GM23338 (cell line): Measurements from ENCODE around the gene SMYD3.

Experiments used
- CREB1 ChIP-seq: fragments of 250-450 bp; sonication (Bioruptor Pico); IDR thresholded peaks from 2 replicates; pipeline ENCODE4 v1.5.0; 2020; ENCODE audit warnings: low read depth, mild to moderate bottlenecking, moderate library complexity
- EZH2 ChIP-seq: fragments of 200-600 bp; sonication (generic); IDR thresholded peaks from one replicate; pipeline ENCODE4 v1.8.0; 2017; ENCODE audit warnings: antibody characterized with exemption, mild to moderate bottlenecking, low read depth; ENCODE audit not compliant: unreplicated experiment
- EZH2phosphoT487 ChIP-seq: fragments of 200-600 bp; sonication (generic); IDR thresholded peaks from one replicate; pipeline ENCODE4 v1.8.1; 2018; ENCODE audit warnings: antibody characterized with exemption; ENCODE audit not compliant: unreplicated experiment
- POLR2AphosphoS5 ChIP-seq: IDR thresholded peaks from 2 replicates; pipeline ENCODE4 v1.6.1; 2016; ENCODE audit warnings: antibody characterized with exemption, low read depth
- TF ChIP-seq, protein P1 (sequence below), 2 experiments: fragments of 200-600 bp in 1 of 2; sonication (generic) in 1 of 2; conservative IDR thresholded peaks; 2 replicates each; pipeline versions ENCODE4 v1.5.1 to v1.6.1; 2016 to 2017; ENCODE audit warnings: antibody characterized with exemption in 2 of 2, low read depth in 2 of 2, mild to moderate bottlenecking in 2 of 2, moderate library complexity in 1 of 2
- TF ChIP-seq, protein P2 (sequence below): IDR thresholded peaks from one replicate; pipeline ENCODE4 v1.6.1; 2018; ENCODE audit warnings: antibody characterized with exemption; ENCODE audit not compliant: unreplicated experiment

DNA sequence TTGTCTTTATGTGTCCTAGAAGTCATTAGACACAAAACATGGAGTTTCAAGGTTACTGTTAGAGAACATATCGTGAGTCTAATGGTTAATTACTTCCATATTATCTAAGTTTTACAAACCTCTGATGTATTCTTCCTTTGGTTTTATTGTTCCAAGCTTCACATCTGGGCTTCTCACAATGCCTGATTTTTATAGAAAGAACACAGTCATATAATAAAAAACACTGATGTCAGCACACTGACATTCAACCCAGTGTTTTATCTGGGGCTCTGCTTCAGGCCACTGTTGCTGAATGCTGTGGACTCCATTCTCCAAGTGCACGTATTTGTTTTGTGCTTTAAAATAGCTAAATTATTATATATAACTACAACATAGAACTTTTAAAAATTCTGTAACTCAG lies 232.9 kb downstream of the SMYD3 start:
- TF ChIP-seq, protein P1, sequence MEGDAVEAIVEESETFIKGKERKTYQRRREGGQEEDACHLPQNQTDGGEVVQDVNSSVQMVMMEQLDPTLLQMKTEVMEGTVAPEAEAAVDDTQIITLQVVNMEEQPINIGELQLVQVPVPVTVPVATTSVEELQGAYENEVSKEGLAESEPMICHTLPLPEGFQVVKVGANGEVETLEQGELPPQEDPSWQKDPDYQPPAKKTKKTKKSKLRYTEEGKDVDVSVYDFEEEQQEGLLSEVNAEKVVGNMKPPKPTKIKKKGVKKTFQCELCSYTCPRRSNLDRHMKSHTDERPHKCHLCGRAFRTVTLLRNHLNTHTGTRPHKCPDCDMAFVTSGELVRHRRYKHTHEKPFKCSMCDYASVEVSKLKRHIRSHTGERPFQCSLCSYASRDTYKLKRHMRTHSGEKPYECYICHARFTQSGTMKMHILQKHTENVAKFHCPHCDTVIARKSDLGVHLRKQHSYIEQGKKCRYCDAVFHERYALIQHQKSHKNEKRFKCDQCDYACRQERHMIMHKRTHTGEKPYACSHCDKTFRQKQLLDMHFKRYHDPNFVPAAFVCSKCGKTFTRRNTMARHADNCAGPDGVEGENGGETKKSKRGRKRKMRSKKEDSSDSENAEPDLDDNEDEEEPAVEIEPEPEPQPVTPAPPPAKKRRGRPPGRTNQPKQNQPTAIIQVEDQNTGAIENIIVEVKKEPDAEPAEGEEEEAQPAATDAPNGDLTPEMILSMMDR (conservative IDR thresholded peaks at IDR 0.05; ENCODE audit: low read depth in 2 of 2): no peak
- TF ChIP-seq, protein P2, sequence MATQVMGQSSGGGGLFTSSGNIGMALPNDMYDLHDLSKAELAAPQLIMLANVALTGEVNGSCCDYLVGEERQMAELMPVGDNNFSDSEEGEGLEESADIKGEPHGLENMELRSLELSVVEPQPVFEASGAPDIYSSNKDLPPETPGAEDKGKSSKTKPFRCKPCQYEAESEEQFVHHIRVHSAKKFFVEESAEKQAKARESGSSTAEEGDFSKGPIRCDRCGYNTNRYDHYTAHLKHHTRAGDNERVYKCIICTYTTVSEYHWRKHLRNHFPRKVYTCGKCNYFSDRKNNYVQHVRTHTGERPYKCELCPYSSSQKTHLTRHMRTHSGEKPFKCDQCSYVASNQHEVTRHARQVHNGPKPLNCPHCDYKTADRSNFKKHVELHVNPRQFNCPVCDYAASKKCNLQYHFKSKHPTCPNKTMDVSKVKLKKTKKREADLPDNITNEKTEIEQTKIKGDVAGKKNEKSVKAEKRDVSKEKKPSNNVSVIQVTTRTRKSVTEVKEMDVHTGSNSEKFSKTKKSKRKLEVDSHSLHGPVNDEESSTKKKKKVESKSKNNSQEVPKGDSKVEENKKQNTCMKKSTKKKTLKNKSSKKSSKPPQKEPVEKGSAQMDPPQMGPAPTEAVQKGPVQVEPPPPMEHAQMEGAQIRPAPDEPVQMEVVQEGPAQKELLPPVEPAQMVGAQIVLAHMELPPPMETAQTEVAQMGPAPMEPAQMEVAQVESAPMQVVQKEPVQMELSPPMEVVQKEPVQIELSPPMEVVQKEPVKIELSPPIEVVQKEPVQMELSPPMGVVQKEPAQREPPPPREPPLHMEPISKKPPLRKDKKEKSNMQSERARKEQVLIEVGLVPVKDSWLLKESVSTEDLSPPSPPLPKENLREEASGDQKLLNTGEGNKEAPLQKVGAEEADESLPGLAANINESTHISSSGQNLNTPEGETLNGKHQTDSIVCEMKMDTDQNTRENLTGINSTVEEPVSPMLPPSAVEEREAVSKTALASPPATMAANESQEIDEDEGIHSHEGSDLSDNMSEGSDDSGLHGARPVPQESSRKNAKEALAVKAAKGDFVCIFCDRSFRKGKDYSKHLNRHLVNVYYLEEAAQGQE: no peak
- no peak for TF ChIP-seq EZH2phosphoT487
- no peak for TF ChIP-seq EZH2
- no peak for TF ChIP-seq CREB1 (CRISPR knock-in tag)
- no peak for TF ChIP-seq POLR2AphosphoS5
